NCI-H128 (cell line): ENCODE data around the gene CHAF1A.

Experiments
- DNase-seq: peaks from one replicate; lab custom pipeline; 2025; ENCODE audit not compliant: unreplicated experiment; lab: John Stamatoyannopoulos, UW

The CHAF1A gene

GRCh38 chr19:4366666-4367335, 35.6 kb upstream of the CHAF1A start:
- DNase-seq, result no peak

DNA sequence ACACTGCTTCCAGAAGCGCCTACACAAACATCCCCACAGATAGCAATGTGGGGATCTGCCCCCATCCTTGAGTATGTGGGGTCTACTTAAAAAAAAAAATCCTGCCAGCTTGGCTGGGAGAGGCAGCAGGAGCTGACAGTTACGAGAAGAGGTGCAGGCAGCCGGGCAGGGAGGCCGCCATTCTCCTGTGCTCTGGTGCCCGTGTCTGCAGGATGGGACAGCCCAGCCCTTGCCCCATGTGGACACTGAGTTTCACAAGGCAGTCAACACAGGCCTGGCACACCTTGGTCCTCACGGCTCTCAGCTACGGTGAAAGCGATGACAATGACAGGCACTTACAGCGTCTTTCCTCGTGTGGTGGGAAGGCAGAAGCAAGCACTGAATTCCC, 35.1 kb upstream of the CHAF1A start:
- no peak for DNase-seq

DNA sequence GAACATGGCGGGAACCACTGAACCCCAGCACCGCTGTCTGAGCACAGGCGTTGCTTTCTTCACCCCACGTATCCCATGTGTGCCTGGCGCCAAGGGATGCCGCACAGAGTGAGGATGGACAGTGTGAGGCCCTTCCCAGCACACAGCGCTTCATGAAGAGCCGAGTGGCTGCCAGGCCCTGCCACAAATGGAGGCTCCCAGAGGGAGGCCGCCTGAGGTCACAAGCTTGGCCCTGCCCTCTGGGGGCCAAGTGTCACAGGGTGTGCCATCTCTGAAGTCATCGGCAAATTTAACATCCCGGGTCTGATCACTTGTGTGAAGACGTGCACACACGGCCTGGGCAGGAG, 34.7 kb upstream of the CHAF1A start:
- DNase-seq, result no peak

GRCh38 chr19:4368128-4368820, 34.2 kb upstream of the CHAF1A start:
- no peak for DNase-seq

DNA sequence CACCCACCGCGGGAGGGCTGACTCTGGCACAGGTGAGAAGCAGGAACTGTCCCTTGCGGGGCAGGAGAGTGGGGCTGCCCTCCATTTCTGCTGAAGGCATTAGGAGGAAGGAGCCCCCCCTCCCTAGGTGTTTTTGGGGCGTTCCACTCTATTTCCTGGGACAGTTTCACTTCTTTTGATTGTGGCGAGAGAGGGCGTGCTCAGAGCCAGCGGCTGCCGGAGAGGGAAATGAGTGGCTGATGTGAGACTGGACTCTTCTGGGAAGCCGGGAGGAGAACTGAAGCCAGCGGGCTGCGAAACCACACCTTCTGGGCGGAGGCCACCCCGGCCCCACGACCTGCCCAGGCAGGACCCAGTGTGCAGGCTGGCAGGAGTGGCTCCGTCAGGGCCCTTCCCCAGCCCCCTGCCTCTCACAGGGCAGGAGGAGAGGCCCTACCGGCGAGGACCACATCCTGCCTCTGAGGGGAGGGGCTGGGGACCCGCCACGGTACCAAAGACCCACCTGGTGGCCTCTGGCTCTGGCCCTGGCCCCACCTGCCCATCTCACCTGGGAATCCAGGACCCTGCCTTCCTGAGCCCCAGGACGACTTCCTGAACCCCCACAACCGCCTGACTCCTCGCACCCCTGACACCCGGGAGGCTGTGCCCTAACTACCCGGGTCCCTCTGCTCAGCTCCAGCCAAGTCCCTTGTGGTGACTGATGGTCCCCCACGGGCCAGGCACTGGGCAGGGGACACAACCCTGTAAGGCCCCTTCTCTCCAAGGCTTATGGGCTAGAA, 33.1 kb upstream of the CHAF1A start:
- no peak for DNase-seq

GRCh38 chr19:4369888-4370260, 32.6 kb upstream of the CHAF1A start:
- no peak for DNase-seq

DNA sequence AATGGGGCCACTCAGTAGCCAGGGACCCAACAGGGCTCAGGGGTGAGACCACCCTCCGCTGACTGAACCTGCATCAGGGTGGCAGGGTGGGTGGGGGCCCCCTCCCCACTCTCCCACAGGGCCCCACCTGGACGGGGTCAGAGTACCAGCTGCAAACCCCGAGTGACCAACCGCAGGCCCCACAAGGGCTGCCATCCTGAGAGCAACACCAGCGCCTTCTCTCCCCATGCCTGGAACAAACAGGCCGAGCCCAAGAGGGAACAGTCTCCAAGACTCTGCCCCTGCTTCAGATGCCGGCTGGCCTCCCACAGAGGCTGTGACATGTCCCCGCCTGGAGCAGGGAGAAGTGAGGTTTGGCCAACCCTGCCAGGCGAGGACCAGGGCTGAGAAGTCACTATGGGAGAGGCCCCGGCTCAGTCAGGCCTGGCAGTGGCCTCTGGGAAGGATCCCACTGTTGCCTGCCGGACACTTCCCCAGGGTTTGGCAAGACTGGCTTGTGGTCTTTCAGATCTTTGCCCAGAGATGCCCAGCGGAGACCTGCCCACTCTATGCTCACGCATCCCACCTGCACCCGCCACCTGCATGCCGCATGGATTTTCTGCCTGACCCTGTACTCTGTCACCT, 31.9 kb upstream of the CHAF1A start:
- DNase-seq, result no peak

DNA sequence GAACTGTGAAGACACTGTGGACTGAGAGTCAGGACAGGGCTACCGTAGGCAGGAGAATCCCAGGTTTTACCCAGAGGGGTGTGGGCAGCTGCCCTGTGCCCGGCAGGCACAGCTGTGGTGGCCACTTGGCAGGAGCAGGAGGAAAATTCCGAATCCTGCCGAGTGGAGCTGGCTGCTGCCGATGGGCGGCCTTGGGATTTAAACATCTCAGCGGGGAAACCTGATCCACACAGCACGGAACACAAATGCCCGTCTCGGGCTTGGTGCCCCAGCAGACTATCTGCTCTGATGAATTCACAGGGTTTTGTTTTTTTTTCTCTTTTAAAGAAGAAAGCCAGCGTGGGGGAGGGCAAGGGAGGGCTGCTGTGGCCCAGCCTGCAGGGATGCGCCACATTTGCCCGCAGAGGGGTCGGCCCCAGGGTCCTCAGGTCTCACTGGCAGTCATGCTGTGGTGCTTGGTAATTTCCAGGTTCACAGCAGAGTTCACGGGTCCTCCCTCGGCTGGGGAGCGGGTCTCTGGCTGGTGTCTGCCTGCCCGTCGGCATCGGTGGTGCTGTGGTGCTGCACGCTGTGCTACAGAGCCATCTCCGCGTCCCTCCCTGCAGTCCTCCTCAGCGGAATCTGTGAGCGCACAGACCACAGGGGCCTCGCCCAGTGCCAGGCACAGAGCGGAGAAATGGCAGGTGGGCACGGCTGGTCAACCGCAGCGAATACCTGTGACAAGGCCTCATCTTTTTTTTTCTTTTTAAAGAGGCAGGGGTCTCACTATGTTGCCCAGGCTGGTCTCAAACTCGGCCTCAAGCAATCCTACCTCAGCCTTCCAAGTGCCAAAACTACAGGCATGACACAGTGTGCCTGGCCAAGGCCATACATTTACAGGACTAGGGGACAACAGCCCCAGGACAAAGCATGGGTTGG, 30.9 kb upstream of the CHAF1A start:
- DNase-seq, result no peak

GRCh38 chr19:4372165-4373012, 30.1 kb upstream of the CHAF1A start:
- DNase-seq, result no peak

GRCh38 chr19:4373013-4373367, 29.4 kb upstream of the CHAF1A start:
- no peak for DNase-seq

- DNase-seq, result no peak
Measured at GRCh38 chr19:4373601-4374497, 28.6 kb upstream of the CHAF1A start.

DNA sequence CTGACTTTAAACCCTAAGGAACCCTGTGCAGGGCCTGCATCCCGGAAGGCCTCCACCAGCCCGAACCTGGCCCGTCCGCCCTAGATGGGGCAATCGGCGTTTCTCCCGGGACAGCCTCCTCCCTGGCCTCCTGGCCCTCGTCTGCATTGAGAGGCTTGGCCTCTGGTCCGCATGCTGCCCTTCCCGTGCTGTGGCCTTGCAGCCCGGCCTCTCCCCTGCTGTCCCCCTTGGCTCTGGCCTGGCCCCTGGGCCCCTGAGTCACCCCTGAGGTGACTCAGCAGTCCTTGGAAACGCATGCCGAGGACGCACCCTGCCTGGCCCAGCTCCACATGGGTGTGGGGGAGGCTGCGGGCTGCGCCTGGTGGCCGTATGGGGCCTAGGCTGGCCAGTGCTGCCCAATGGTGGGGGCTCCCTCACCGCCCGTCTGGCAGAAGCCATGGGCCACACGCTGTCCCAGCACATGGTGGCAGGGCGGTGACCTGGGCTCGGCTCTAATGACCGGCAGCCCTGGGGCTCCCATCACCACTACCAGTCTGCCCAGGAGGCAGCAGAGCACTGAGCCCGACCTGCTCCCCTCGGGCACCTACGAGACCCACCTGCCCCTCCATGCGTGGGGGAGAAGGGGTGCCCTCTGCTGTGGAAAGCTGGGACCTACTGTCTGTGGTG, 27.8 kb upstream of the CHAF1A start:
- no peak for DNase-seq

DNA sequence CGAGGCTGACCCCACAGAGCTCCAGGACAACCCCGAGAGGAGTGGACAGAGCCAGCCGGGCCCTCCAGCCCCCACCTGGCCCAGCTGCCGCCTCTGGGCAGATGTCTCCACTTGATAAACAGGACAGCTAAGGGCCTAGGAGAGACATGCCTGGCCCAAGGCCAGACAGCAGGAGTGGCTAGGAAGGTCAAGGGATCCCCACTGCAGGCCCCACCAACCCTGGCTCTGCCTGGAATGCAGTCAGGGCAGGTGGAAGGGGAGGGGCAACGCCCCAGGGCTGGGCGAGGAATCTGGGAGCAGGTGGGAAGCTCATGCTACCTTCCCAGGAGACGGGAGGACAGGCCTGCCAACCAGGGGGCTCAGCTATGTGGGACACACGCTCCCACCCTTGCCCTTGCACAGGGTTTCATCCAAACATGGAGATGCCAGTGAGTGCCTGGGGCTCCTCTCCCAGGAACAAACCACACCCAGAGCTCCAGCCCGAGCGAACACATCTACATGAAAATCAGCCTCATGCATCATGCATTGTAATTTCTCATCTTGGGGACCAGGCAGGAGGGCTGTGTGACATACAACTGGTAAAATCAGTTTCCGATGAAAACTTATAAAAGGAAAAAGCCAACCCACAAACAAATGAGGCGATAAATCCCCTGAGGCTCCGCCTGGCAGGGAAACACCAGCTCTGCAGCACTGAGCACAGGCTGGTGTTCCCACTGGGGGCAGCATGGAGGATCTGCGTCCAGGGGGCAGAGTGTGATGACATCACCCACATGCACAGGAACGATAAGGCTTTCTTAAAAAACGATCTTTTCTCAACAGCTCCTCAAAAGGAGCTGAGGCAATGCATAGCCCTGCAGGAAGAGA, 27.0 kb upstream of the CHAF1A start:
- no peak for DNase-seq

DNA sequence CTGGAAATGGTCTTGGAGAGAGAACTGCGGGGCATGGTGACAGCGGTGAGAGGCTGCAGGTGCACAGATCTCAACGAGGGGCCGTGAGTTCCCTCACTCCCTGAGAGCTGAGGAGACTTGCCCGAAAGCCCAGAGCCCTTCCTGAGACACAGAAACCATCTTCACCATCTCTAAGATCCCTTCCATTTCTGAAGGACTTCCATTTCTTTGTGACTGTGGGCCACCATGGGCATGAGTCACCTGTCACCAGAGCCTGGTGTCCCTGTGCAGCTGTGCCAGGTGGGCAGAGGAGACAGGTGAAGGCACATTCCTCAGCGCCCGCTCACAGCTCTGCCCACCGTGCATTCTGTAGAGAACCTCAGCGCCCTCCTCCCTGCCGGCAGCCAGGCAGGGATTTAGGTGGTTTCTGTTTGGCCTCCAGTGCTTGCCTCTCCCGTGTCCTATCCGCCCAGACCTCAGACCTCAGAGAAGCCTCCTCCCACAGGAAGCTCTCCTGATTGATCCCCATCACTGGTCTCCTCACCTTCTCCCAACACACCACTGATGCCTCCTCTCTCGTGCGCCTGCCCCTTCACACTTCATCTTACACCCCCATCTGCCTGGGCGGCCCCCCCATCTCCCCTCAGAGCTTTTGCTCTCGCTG, 26.3 kb upstream of the CHAF1A start:
- DNase-seq, result no peak

DNA sequence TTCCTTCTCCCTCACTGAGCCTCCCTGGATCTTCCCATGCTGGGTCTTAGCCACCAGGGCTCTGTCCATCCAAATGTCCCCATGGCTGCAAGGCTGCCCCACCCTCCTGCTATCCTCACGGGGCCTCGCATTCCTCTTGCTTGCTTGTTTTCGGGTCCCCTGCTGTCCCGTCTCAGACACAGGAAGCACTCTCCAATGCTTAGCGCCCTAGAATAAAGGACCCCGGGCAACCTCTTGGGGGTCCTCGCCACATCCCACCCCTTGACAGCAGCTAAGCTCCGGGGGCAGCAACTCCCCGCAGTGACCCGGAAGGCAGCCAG, 25.8 kb upstream of the CHAF1A start:
- no peak for DNase-seq

DNA sequence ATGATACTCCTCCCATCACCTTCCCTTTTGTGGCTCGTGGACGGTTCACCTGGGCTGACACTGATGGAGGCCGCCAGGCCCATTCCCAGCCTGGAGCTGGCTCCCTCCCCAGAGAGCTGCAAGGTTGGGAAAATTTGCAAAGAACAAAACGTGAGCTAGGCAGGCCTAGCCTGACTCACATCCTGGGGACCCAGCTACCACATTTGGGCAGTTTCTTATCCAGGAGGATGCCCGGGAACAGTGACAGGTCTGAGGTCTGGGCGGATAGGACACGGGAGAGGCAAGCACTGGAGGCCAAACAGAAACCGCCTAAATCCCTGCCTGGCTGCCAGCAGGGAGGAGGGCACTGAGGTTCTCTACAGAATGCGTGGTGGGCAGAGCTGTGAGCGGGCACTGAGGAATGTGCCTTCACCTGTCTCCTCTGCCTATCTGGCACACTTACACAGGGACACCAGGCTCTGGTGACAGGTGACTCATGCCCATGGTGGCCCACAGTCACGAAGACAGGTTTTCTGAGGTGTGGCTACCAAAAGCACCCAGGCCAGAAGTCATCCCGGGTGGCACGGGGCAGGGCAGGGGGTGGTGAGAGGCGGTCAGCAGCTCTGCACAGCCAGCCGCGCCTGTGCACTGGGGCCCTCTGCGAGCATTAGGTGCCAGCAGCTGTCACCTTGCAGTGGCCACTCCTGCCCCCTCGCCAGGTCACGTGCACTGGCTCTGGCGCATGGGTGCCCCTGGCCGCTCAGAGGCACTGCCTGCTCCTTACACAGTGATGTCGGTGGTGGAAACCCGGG, 25.3 kb upstream of the CHAF1A start:
- DNase-seq, result no peak
